ENCODE data around the gene EDA2R. TPM values are rescaled to one million over a fixed set of nuclear protein-coding genes. Genes with fewer than 3 reads are reported as not detected.

EDA2R gene
- total RNA-seq, 1 experiment from 2014 or later: 0.05 TPM

GRCh38 chrX:66634272-66634671, 4.6 kb downstream of the EDA2R start:
- ChIA-PET POLR2A (no interaction called here), CTCF (no interaction called here)
- H3K4me3 ChIP-seq (ENCODE audit: low read depth in 2 of 2, low read length in 2 of 2): no peak overlapping the region
- no peaks in the 10 kb centered on the region for H3K36me3 ChIP-seq (ENCODE audit: control insufficient read depth, insufficient read depth, low read length)
- ATAC-seq (no peak), DNase-seq (ENCODE audit: low read depth, low spot score) (no peak)
- no TSS peak for BruUV-seq (replicated peaks)
- no peaks in the 10 kb centered on the region for H3K9me3 ChIP-seq (ENCODE audit: control insufficient read depth, insufficient read depth, low read depth, low read length)
- H3K27me3 ChIP-seq (ENCODE audit: control insufficient read depth, insufficient read depth, low read length): no peaks in the 10 kb centered on the region
- intact Hi-C loops (cut with micrococcal nuclease; ENCODE audit: unreplicated experiment): no loop called here
- TF ChIP-seq POLR2AphosphoS5 (IDR thresholded peaks at IDR 0.05; ENCODE audit: low read depth, low read length): no peak
- no peak for TF ChIP-seq REST (IDR thresholded peaks at IDR 0.05; ENCODE audit: insufficient read depth in 1 of 2, low read depth in 2 of 2, low read length in 1 of 2)
- TF ChIP-seq SIN3A (IDR thresholded peaks at IDR 0.05; ENCODE audit: borderline replicate concordance, insufficient read depth, low read depth, low read length): no peak
- no peak for TF ChIP-seq TCF7L2 (IDR thresholded peaks at IDR 0.05; ENCODE audit: low read depth, low read length)
- TF ChIP-seq CTCF (IDR thresholded peaks at IDR 0.05): no peak
- in situ Hi-C loops (cut with HindIII; ENCODE audit: low pct_unique_long_range_greater_than_20kb, low sequenced_read_pairs): no loop called here
- H3K27ac ChIP-seq (ENCODE audit: low read length): no peak overlapping the region
- no peaks in the 10 kb centered on the region for H3K4me1 ChIP-seq (ENCODE audit: control insufficient read depth, insufficient read depth, low read length)

- TF ChIP-seq TCF7L2 (IDR thresholded peaks at IDR 0.05; ENCODE audit: low read depth, low read length): no peak
- no peak for TF ChIP-seq POLR2AphosphoS5 (IDR thresholded peaks at IDR 0.05; ENCODE audit: low read depth, low read length)
- no peak for TF ChIP-seq SIN3A (IDR thresholded peaks at IDR 0.05; ENCODE audit: borderline replicate concordance, insufficient read depth, low read depth, low read length)
- TF ChIP-seq CTCF (IDR thresholded peaks at IDR 0.05): no peak
- TF ChIP-seq REST (IDR thresholded peaks at IDR 0.05; ENCODE audit: insufficient read depth in 1 of 2, low read depth in 2 of 2, low read length in 1 of 2): no peak
- Histone ChIP-seq H3K27me3 (ENCODE audit: control insufficient read depth, insufficient read depth, low read length) (no peaks in the 10 kb centered on the region), H3K4me3 (ENCODE audit: low read depth in 2 of 2, low read length in 2 of 2) (no peak overlapping the region), H3K27ac (ENCODE audit: low read length) (no peak overlapping the region), H3K4me1 (ENCODE audit: control insufficient read depth, insufficient read depth, low read length) (no peaks in the 10 kb centered on the region), H3K9me3 (ENCODE audit: control insufficient read depth, insufficient read depth, low read depth, low read length) (no peaks in the 10 kb centered on the region), H3K36me3 (ENCODE audit: control insufficient read depth, insufficient read depth, low read length) (no peaks in the 10 kb centered on the region)
- POLR2A ChIA-PET: no interaction called here
- intact Hi-C loops (cut with micrococcal nuclease; ENCODE audit: unreplicated experiment): no loop called here
- ATAC-seq (no peak), DNase-seq (ENCODE audit: low read depth, low spot score) (no peak)
- in situ Hi-C loops (cut with HindIII; ENCODE audit: low pct_unique_long_range_greater_than_20kb, low sequenced_read_pairs): no loop called here
- CTCF ChIA-PET: no interaction called here
- no TSS peak for BruUV-seq (replicated peaks)
These were observed 5.3 kb downstream of the EDA2R start for GRCh38 chrX:66633541-66633940.

Measured in Panc1 (cell line).